ENCODE data around the gene PAPOLG. TPM values are rescaled to one million over a fixed set of nuclear protein-coding genes. Genes with fewer than 3 reads are reported as not detected.

Gene PAPOLG
- total and polyA plus RNA-seq, 9 of the 15 experiments (the other 6 are each of a cell fraction or from before 2014, with no cell fraction given) = 3.9 to 16.3 (median 10.0) TPM

- TF ChIP-seq CREB5 (CRISPR knock-in tag; IDR thresholded peaks at IDR 0.05) (no peak), STAT6 (CRISPR knock-in tag; IDR thresholded peaks at IDR 0.05) (no peak), ZNF217 (CRISPR knock-in tag; IDR thresholded peaks at IDR 0.05) (no peak), KLF6 (CRISPR knock-in tag; IDR thresholded peaks at IDR 0.05; ENCODE audit: borderline replicate concordance) (no peak), PCBP1 (IDR thresholded peaks at IDR 0.05; ENCODE audit: low read depth, low read length, poor library complexity, severe bottlenecking) (no peak), PHF21A (IDR thresholded peaks at IDR 0.05; ENCODE audit: borderline replicate concordance, low read depth) (no peak), CHD2 (IDR thresholded peaks at IDR 0.05; ENCODE audit: low read depth, low read length) (no peak), LARP7 (IDR thresholded peaks at IDR 0.05) (no peak)
Measured at GRCh38 chr2:60738679-60739078, 17.4 kb upstream of the PAPOLG start (continued).
